Tibial nerve (tissue), 3 donors: Measurements from ENCODE around the gene MKKS.

Experiments used
- CTCF ChIP-seq, 5 experiments: fragments of 200-600 bp in 3 of 5; fragments of 450-650 bp in 2 of 5; sonication (generic) in 3 of 5; IDR thresholded peaks; one replicate each; pipeline ENCODE4 v1.5.1; 2016 to 2019; ENCODE audit warnings: antibody characterized with exemption in 5 of 5, mild to moderate bottlenecking in 3 of 5, moderate library complexity in 2 of 5
- POLR2A ChIP-seq, 2 donors: fragments of 450-650 bp; IDR thresholded peaks; one replicate each; pipeline ENCODE4 v1.6.1; 2017; ENCODE audit warnings: antibody characterized with exemption in 2 of 2, mild to moderate bottlenecking in 2 of 2, moderate library complexity in 2 of 2

- TF ChIP-seq CTCF (IDR thresholded peaks at IDR 0.05) (no peak), POLR2A (IDR thresholded peaks at IDR 0.05) (no peak)
These were observed 14.4 kb downstream of the MKKS start for GRCh38 chr20:10419550-10420133.
